Activated B cell treated with CpG ODN at 0.5 μM for 24 hours (primary cell): ENCODE results near the gene CHRNE. TPM values are rescaled to one million over a fixed set of nuclear protein-coding genes. Genes with fewer than 3 reads are reported as not detected.

Experiments
- ATAC-seq: fragments of 200-7000 bp; cut with Tn5 transposase; one replicate; pipeline ENCODE4 v1.10.0; 2021; ENCODE audit warnings: low read depth, mild to moderate bottlenecking, moderate library complexity
- CTCF ChIA-PET: fragments of 350-600 bp; sonication (Branson Sonifier 250); formaldehyde crosslinking; loops from one replicate; lab custom pipeline; 2021; ENCODE audit warnings: antibody characterized with exemption; lab: Charles Lee
- POLR2A ChIA-PET: fragments of 350-600 bp; sonication (Branson Sonifier 250); formaldehyde crosslinking; loops from one replicate; lab custom pipeline; 2021; ENCODE audit warnings: antibody characterized with exemption; lab: Charles Lee
- DNase-seq: peaks from one replicate; pipeline ENCODE4 v3.0.0; 2022
- H3K27ac Mint-ChIP-seq: one replicate; pipeline ENCODE4 v1.8.0; 2020; ENCODE audit warnings: mixed read lengths
- H3K27me3 Mint-ChIP-seq: one replicate; pipeline ENCODE4 v1.8.0; 2021; ENCODE audit warnings: mixed read lengths
- H3K36me3 Mint-ChIP-seq: one replicate; pipeline ENCODE4 v1.8.0; 2021; ENCODE audit warnings: low read depth, mixed read lengths
- H3K4me1 Mint-ChIP-seq: one replicate; pipeline ENCODE4 v1.8.0; 2021; ENCODE audit warnings: mixed read lengths
- H3K4me3 Mint-ChIP-seq: one replicate; pipeline ENCODE4 v1.8.0; 2020; ENCODE audit warnings: mild to moderate bottlenecking, mixed read lengths
- H3K9me3 Mint-ChIP-seq: one replicate; pipeline ENCODE4 v1.8.0; 2020; ENCODE audit warnings: mixed read lengths
- CTCF ChIP-seq: fragments of 200-600 bp; IDR thresholded peaks from one replicate; pipeline ENCODE4 v1.8.0; 2022; ENCODE audit warnings: antibody characterized with exemption, mild to moderate bottlenecking
- intact Hi-C: fragments of 100-400 bp; cut with micrococcal nuclease; formaldehyde crosslinking; loops from one replicate; pipeline ENCODE4 v1.15.1; 2024
- total RNA-seq: library from RNA; stranded (reverse); gene quantifications from 2 replicates; pipeline ENCODE4 v1.2.3, GENCODE V29; 2022

The CHRNE gene
- total RNA-seq, 1 donor from 2014 or later = 0.38 TPM

GRCh38 chr17:4898351-4898750 lies 4.5 kb downstream of the CHRNE start:
- Mint-ChIP-seq H3K27ac (peak overlapping the region; percentile 41), H3K36me3 (peaks cover 35% of the 10 kb centered on the region), H3K9me3 (no peaks in the 10 kb centered on the region), H3K4me3 (peak overlapping the region; percentile 70), H3K27me3 (no peaks in the 10 kb centered on the region), H3K4me1 (peaks cover 43% of the 10 kb centered on the region)
- intact Hi-C loops = no loop called here
- no peak for TF ChIP-seq CTCF
- POLR2A ChIA-PET = interaction anchor here (1.2 to 4.7 kb wide), 2 partner anchors 42 to 89 kb away, joined by 4 to 26 read pairs; partner anchors contain the start of genes CAMTA2, RNF167 and SLC25A11
- ATAC-seq (no peak), DNase-seq (no peak)
- CTCF ChIA-PET = interaction anchor here (1.0 to 1.1 kb wide), 2 partner anchors 109 to 188 kb away, joined by 4 read pairs; partner anchors contain the start of gene ARRB2

GRCh38 chr17:4897785-4898184 lies 5.1 kb downstream of the CHRNE start:
- Mint-ChIP-seq H3K27ac (no peak overlapping the region), H3K27me3 (no peaks in the 10 kb centered on the region), H3K9me3 (no peaks in the 10 kb centered on the region), H3K4me3 (peak overlapping the region; percentile 70), H3K4me1 (peaks cover 37% of the 10 kb centered on the region), H3K36me3 (peaks cover 37% of the 10 kb centered on the region)
- no peak for DNase-seq
- intact Hi-C loops = no loop called here
- CTCF ChIA-PET = no interaction called here
- no peak for TF ChIP-seq CTCF
- no peak for ATAC-seq
- POLR2A ChIA-PET = no interaction called here

- TF ChIP-seq CTCF = no peak
- no peak for ATAC-seq
- DNase-seq = no peak
- Mint-ChIP-seq H3K4me1 (peaks cover 32% of the 10 kb centered on the region), H3K4me3 (no peak overlapping the region), H3K27me3 (no peaks in the 10 kb centered on the region), H3K27ac (no peak overlapping the region), H3K36me3 (peaks cover 40% of the 10 kb centered on the region), H3K9me3 (no peaks in the 10 kb centered on the region)
- intact Hi-C loops = no loop called here
- ChIA-PET POLR2A (no interaction called here), CTCF (no interaction called here)
These were observed 5.7 kb downstream of the CHRNE start for GRCh38 chr17:4897198-4897687.

- POLR2A ChIA-PET = no interaction called here
- H3K36me3 Mint-ChIP-seq = peaks cover 42% of the 10 kb centered on the region
These were observed 6.3 kb downstream of the CHRNE start for GRCh38 chr17:4896332-4897197.

More at GRCh38 chr17:4896332-4897197, 6.3 kb downstream of the CHRNE start:
- no peak for TF ChIP-seq CTCF
- Mint-ChIP-seq H3K27me3 (no peaks in the 10 kb centered on the region), H3K4me3 (no peak overlapping the region), H3K9me3 (no peaks in the 10 kb centered on the region), H3K27ac (no peak overlapping the region), H3K4me1 (peaks cover 26% of the 10 kb centered on the region)
- intact Hi-C loops = no loop called here
- DNase-seq (no peak), ATAC-seq (no peak)
- CTCF ChIA-PET = no interaction called here
